Endothelial cell of umbilical vein (primary cell): ENCODE measurements around the gene UBXN11. TPM values are rescaled to one million over a fixed set of nuclear protein-coding genes. Genes with fewer than 3 reads are reported as not detected.
"Not testable (repeated sequence)": the region's sequence is repeated elsewhere in the genome, so short reads cannot be mapped to it uniquely, and the experiment has no call there.

Experiments
- BruUV-seq: library from RNA; stranded (reverse); fragments of 400-500 nt; replicated peaks from 2 replicates; lab custom pipeline; 2021; lab: Mats Ljungman, UMichigan
- CTCF ChIA-PET: fragments of 300-600, 350-600 bp; sonication (Branson Sonifier 250); formaldehyde crosslinking; loops from one replicate; lab custom pipeline; 2021; ENCODE audit warnings: antibody characterized with exemption, inconsistent platforms; lab: Charles Lee
- POLR2A ChIA-PET: fragments of 300-600, 350-600 bp; sonication (Branson Sonifier 250); formaldehyde crosslinking; loops from one replicate; lab custom pipeline; 2021; ENCODE audit warnings: antibody characterized with exemption, inconsistent platforms; lab: Charles Lee
- DNase-seq: peaks from one replicate; pipeline ENCODE4 v3.0.0-alpha.2; 2011; ENCODE audit warnings: low read depth, low spot score
- FAIRE-seq: peaks from 2 replicates; lab custom pipeline; 2011; peaks lifted over from hg19 to GRCh38; lab: Jason Lieb, UNC
- H2AFZ ChIP-seq: 2 replicates; pipeline ENCODE4 v1.6.0; 2012; ENCODE audit warnings: low read depth, low read length, control low read depth, inconsistent platforms
- H3K27ac ChIP-seq: 2 replicates; pipeline ENCODE4 v1.5.1; 2011; ENCODE audit warnings: low read depth, mild to moderate bottlenecking, control low read depth, low read length, moderate library complexity; ENCODE audit not compliant: insufficient read depth
- H3K27me3 ChIP-seq, 2 experiments: 2 replicates each; pipeline versions ENCODE4 v1.6.0 to v1.6.1; 2011; ENCODE audit warnings: low read length in 2 of 2, mixed read lengths in 1 of 2; ENCODE audit not compliant: control insufficient read depth in 2 of 2, insufficient read depth in 2 of 2
- H3K36me3 ChIP-seq, 2 experiments: 2 replicates in 1 of 2; 3 replicates in 1 of 2; pipeline ENCODE4 v1.5.1; 2011; ENCODE audit warnings: low read length in 2 of 2, mild to moderate bottlenecking in 1 of 2, moderate library complexity in 1 of 2; ENCODE audit not compliant: control insufficient read depth in 2 of 2, insufficient read depth in 2 of 2; ENCODE audit errors: extremely low read depth in 1 of 2
- H3K4me1 ChIP-seq: 3 replicates; pipeline ENCODE4 v1.5.1; 2011; ENCODE audit warnings: mild to moderate bottlenecking, low read length; ENCODE audit not compliant: control insufficient read depth, insufficient read depth; ENCODE audit errors: extremely low read depth
- H3K4me2 ChIP-seq: 2 replicates; pipeline ENCODE4 v1.6.1; 2011; ENCODE audit warnings: low read length, control low read depth, mixed read lengths; ENCODE audit not compliant: insufficient read depth
- H3K4me3 ChIP-seq, 3 experiments: fragments of 200-600 bp in 1 of 3; sonication (generic), shearing (Covaris generic) in 1 of 3; replicated peaks in 1 of 3; 2 replicates each; pipeline ENCODE4 v1.5.1; 2011 to 2016; ENCODE audit warnings: control low read depth in 3 of 3, low read length in 3 of 3, mild to moderate bottlenecking in 2 of 3, inconsistent platforms in 1 of 3, low read depth in 1 of 3, moderate library complexity in 1 of 3; ENCODE audit not compliant: insufficient read depth in 1 of 3
- H3K79me2 ChIP-seq: 2 replicates; pipeline ENCODE4 v1.6.0; 2012; ENCODE audit warnings: low read length, inconsistent platforms; ENCODE audit not compliant: control insufficient read depth, insufficient read depth
- H3K9ac ChIP-seq: replicated peaks from 2 replicates; pipeline ENCODE3; 2011; ENCODE audit warnings: low read length, control low read depth; ENCODE audit not compliant: insufficient read depth; ENCODE audit errors: extremely low read depth
- H3K9me1 ChIP-seq: replicated peaks from 3 replicates; pipeline ENCODE4 v1.6.0; 2011; ENCODE audit warnings: mild to moderate bottlenecking, low read length; ENCODE audit not compliant: control insufficient read depth, insufficient read depth; ENCODE audit errors: extremely low read depth
- H3K9me3 ChIP-seq: replicated peaks from 2 replicates; pipeline ENCODE4 v1.5.1; 2012; ENCODE audit warnings: low read length, inconsistent platforms; ENCODE audit not compliant: control insufficient read depth, insufficient read depth
- H4K20me1 ChIP-seq: replicated peaks from 2 replicates; pipeline ENCODE3; 2011; ENCODE audit warnings: mild to moderate bottlenecking, low read length; ENCODE audit not compliant: control insufficient read depth, insufficient read depth; ENCODE audit errors: extremely low read depth
- CTCF ChIP-seq, 2 donors: IDR thresholded peaks; 1 replicate in 1 of 2; 2 replicates in 1 of 2; pipeline ENCODE4 v1.5.1; 2011; ENCODE audit warnings: low read length in 2 of 2, mild to moderate bottlenecking in 2 of 2, moderate library complexity in 2 of 2, control low read depth in 1 of 2, inconsistent platforms in 1 of 2, low read depth in 1 of 2; ENCODE audit not compliant: insufficient read depth in 1 of 2; ENCODE audit errors: extremely low read depth in 1 of 2
- EZH2 ChIP-seq: IDR thresholded peaks from 2 replicates; pipeline ENCODE4 v1.6.1; 2012; ENCODE audit warnings: borderline replicate concordance, low read depth, mild to moderate bottlenecking, moderate library complexity, low read length, inconsistent platforms; ENCODE audit not compliant: severe bottlenecking
- FOS ChIP-seq: IDR thresholded peaks from 2 replicates; pipeline ENCODE4 v1.6.1; 2011; ENCODE audit warnings: mild to moderate bottlenecking, low read length, moderate library complexity, borderline replicate concordance; ENCODE audit not compliant: insufficient read depth
- GATA2 ChIP-seq: IDR thresholded peaks from 2 replicates; pipeline ENCODE4 v1.7.0; 2011; ENCODE audit warnings: low read depth, mild to moderate bottlenecking, moderate library complexity, mixed read lengths, low read length; ENCODE audit not compliant: insufficient read length, insufficient read depth
- JUN ChIP-seq: IDR thresholded peaks from 2 replicates; pipeline ENCODE4 v1.6.1; 2011; ENCODE audit warnings: borderline replicate concordance, low read depth; ENCODE audit not compliant: insufficient read length, insufficient read depth
- MYC ChIP-seq: IDR thresholded peaks from one replicate; pipeline ENCODE4 v1.6.1; 2011; ENCODE audit warnings: mild to moderate bottlenecking, low read depth, low read length
- POLR2A ChIP-seq: IDR thresholded peaks from 2 replicates; pipeline ENCODE4 v1.6.1; 2012; ENCODE audit warnings: low read depth, mild to moderate bottlenecking, control low read depth, low read length
- POLR2AphosphoS5 ChIP-seq: IDR thresholded peaks from 2 replicates; pipeline ENCODE4 v1.6.1; 2012; ENCODE audit warnings: low read depth, mild to moderate bottlenecking, control low read depth, low read length, moderate library complexity; ENCODE audit not compliant: insufficient read depth
- dilution Hi-C: fragments of 300-500 bp; cut with MboI; formaldehyde crosslinking; loops from one replicate; pipeline ENCODE4 v1.15.0; 2019; ENCODE audit warnings: low sequenced_read_pairs; ENCODE audit not compliant: extremely low pct_ligation_motif_present
- intact Hi-C: fragments of 100-400 bp; cut with micrococcal nuclease; formaldehyde crosslinking; loops from one replicate; pipeline ENCODE4 v1.10.0; 2022
- polyA plus RNA-seq, 4 experiments: library from polyadenylated mRNA; depleted of rRNA in 3 of 4; stranded (reverse) in 3 of 4; unstranded in 1 of 4; fragments of >200 nt; gene quantifications; 2 replicates each; pipeline versions ENCODE4 v1.2.1 to v1.2.3, GENCODE V29; 2011 to 2012; ENCODE audit warnings: missing spikeins in 1 of 4
- total RNA-seq: library from RNA; stranded (reverse); gene quantifications from 2 replicates; pipeline ENCODE4 v1.2.3, GENCODE V29; 2021
- TF ChIP-seq, protein P1 (sequence below): IDR thresholded peaks from 2 replicates; pipeline ENCODE4 v1.6.1; 2011; ENCODE audit not compliant: insufficient read depth, insufficient read length

UBXN11 gene
- total and polyA plus RNA-seq, 2 donors (not counting 3 experiments of a cell fraction or from before 2014, with no cell fraction given): 14.8 to 15.6 TPM

DNA sequence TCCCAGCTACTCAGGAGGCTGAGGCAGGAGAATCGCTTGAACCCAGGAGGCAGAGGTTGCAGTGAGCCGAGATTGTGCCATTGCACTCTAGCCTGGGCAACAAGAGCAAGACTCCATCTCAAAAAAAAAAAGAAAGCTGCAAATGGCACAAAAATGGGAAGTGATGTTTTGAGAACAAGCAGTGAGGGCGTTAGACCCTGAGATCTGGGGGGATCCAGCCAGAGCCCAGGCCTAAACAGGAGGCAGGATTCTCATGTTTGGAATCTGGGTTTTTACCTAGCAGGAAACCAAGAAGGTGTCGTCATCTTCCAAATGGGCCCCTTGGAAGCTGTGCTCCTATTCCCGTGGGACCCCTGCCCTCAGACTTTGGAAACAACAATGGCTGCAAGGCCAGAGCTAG lies 13.7 kb downstream of the UBXN11 start:
- CTCF ChIA-PET, H3K9me3 ChIP-seq, H3K27ac ChIP-seq, DNase-seq, H3K4me1 ChIP-seq, H3K9ac ChIP-seq, H3K79me2 ChIP-seq, H3K4me3 ChIP-seq, FAIRE-seq, H3K9me1 ChIP-seq, H2AFZ ChIP-seq, H4K20me1 ChIP-seq, H3K36me3 ChIP-seq, intact Hi-C loops, H3K4me2 ChIP-seq, H3K27me3 ChIP-seq, BruUV-seq, dilution Hi-C loops: not testable (repeated sequence)
- POLR2A ChIA-PET: interaction anchor here (1.3 kb wide), 1 partner anchor 9 kb away, joined by 4 read pairs; no protein-coding TSS in a partner anchor

DNA sequence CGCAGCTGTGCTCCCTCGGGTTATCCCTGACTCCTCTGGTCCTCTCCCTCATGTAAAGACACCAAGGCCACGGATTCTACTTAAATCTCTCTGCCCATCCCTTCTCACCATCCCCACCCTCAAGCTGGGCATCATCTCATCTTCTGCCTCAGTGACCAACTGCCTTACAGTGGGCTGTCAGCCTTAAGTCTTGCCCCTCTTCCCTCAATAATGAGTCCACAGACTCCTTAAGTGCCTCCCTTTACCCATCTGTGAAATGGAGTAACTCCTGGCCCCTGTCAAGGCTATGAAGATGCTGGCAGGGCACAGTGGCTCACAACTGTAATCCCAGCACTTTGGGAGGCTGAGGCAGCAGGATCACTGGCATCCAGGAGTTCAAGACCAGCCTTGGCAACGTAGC lies 14.5 kb downstream of the UBXN11 start:
- no TSS peak for BruUV-seq
- Histone ChIP-seq H3K4me2 (no peak overlapping the region), H3K36me3 (no peaks in the 10 kb centered on the region), H3K9me3 (no peaks in the 10 kb centered on the region), H3K79me2 (no peaks in the 10 kb centered on the region), H2AFZ (no peak overlapping the region), H3K9me1 (no peaks in the 10 kb centered on the region), H3K4me1 (no peaks in the 10 kb centered on the region), H4K20me1 (no peaks in the 10 kb centered on the region), H3K27ac (no peak overlapping the region), H3K9ac (no peak overlapping the region), H3K27me3 (no peaks in the 10 kb centered on the region), H3K4me3 (no peak overlapping the region)
- TF ChIP-seq GATA2 (no peak), FOS (no peak), POLR2A (no peak), POLR2AphosphoS5 (no peak), JUN (no peak), MYC (no peak), EZH2 (no peak), CTCF (IDR thresholded peaks at IDR 0.05; ENCODE audit: extremely low read depth in 1 of 2, insufficient read depth in 1 of 2, low read depth in 1 of 2, low read length in 2 of 2) (no peak)
- TF ChIP-seq, protein P1, sequence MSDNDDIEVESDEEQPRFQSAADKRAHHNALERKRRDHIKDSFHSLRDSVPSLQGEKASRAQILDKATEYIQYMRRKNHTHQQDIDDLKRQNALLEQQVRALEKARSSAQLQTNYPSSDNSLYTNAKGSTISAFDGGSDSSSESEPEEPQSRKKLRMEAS: no peak
- intact Hi-C loops: no loop called here
- DNase-seq (no peak), FAIRE-seq (no peak)
- dilution Hi-C loops: no loop called here
- ChIA-PET POLR2A (interaction anchor here (1.3 kb wide), 1 partner anchor 9 kb away, joined by 4 read pairs; no protein-coding TSS in a partner anchor), CTCF (no interaction called here)
